HG02884 (cell line): ENCODE measurements around the gene RNASE1.

Experiments
- ATAC-seq: cut with Tn5 transposase; IDR thresholded peaks from one replicate; pipeline ENCODE4 v1.9.1; 2021; ENCODE audit warnings: mild to moderate bottlenecking, moderate library complexity; ENCODE audit not compliant: unreplicated experiment

Gene RNASE1

GRCh38 chr14:20808162-20808483 lies 5.5 kb upstream of the RNASE1 start:
- no peak for ATAC-seq

GRCh38 chr14:20807304-20808161 lies 4.9 kb upstream of the RNASE1 start:
- no peak for ATAC-seq

DNA sequence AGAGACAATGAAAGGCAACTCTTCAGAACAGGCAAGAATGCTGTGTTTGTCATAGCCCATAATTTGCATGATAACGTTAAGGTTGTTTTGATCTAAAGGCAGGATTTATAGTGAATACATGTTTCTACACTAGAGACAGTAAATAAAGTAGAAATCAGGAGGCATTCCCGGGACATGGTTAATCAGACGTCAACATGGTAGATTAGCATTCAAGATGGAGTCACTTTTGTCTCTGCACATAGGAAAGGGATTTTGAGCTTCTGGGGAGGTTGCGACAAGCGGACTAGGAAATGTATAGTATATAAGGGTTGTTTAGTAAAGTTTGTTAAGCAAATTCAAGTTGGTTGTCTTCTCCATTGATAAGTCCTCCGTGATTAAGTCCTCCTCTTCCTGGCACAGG lies 2.8 kb upstream of the RNASE1 start:
- ATAC-seq = no peak

DNA sequence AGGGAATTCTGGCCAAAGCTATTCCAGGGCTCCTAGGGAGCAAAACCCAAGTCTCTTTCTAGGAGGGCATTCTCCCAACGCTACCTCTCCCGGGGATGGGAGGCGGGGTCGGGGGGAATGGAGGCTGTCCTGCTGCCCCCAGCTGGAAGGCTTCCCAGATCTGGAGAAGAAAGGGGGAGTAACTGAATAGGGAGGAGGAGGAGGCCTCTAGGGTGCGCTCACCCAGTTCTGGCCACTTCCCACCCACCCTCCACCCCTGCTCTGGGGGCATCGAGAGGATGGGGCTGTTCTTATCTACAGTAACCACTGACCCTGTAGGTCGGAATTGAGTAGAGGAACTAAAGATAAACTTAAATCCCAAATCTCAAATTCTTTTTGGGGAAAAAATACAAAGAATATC lies 579 bp upstream of the RNASE1 start:
- ATAC-seq = no peak

DNA sequence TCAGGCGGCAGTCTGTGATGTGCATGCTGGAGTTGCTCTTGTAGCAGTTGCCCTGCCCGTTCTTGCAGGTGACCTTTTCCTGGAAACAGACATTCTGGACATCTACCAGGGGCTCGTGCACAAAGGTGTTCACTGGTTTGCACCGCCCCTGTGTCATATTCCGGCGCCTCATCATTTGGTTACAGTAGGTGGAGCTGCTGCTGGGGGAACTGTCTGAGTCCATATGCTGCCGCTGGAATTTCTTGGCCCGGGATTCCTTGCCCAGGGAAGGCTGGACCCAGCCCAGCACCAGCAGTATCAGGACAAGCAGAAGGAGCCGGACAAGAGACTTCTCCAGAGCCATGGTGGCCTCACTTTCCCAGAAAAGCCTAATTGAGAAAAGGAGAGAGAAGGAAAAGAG lies 918 bp downstream of the RNASE1 start:
- no peak for ATAC-seq

DNA sequence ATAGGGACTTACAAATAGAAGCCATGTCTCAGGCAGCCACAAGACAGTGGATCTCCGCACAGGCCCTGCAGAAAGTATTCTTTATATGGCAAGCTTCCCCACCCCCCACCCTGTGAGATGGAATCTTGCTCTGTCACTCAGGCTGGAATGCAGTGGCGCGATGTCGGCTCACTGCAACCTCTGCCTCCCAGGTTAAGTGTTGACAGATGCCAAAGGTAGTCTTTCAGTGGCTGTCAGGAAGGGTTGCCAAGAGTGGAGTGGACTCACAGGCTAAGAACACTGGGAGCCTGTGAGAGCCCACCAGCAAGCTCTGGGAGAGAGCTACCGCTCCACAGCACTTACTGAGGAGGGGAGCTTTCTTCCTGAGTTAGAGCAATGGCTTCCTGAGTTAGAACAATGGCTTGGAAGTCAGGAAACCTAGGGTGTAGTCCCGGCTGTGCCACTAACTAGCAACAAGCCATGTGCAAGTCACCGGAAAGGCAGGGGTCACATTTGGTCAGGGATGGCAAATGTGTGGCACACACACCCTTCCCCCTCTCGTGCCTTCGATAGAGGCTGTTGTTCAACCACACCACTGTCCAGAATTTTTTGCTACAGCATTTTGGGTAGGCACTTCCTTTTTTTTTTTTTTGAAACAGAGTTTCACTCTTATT lies 2.6 kb downstream of the RNASE1 start:
- no peak for ATAC-seq

- no peak for ATAC-seq
Measured at GRCh38 chr14:20799456-20799891, 3.2 kb downstream of the RNASE1 start.

DNA sequence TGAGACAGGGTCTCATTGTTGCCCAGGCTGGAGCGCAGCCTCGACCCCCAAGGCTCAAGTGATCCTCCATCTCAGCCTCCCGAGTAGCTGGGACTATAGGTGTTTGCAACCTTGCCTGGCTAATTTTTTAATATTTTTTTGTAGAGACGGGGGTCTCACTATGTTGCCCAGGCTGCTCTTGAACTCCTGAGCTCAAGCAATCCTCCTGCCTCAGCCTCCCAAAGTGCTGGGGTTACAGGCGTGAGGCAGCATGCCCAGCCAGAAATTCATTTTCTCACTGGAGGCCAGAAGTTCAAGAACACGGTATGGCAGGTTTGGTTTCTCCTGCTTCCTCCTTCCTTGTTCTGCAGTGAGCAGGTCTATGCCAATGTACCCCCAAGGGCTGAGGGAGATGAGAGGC lies 3.7 kb downstream of the RNASE1 start:
- ATAC-seq = no peak

DNA sequence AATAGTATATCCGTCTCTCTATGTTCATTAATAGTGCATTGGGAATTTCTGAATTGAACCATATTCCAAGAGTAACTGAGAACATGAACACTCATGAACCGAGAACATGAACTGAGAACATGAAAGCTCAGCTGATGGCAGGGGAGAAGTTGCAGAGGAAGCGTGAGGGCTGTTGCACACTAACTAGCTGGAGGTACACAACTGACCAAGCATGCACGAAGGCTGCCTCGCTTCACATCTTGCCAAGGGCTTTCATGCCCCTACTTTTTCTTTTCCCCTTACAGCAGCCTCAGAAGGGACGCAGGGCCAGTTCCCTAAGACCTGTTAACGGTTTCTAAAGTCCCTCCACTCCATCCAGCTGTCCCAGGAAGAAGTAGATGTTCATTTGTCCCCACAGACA lies 4.3 kb downstream of the RNASE1 start:
- no peak for ATAC-seq

GRCh38 chr14:20797164-20797563 lies 5.5 kb downstream of the RNASE1 start:
- ATAC-seq = no peak

DNA sequence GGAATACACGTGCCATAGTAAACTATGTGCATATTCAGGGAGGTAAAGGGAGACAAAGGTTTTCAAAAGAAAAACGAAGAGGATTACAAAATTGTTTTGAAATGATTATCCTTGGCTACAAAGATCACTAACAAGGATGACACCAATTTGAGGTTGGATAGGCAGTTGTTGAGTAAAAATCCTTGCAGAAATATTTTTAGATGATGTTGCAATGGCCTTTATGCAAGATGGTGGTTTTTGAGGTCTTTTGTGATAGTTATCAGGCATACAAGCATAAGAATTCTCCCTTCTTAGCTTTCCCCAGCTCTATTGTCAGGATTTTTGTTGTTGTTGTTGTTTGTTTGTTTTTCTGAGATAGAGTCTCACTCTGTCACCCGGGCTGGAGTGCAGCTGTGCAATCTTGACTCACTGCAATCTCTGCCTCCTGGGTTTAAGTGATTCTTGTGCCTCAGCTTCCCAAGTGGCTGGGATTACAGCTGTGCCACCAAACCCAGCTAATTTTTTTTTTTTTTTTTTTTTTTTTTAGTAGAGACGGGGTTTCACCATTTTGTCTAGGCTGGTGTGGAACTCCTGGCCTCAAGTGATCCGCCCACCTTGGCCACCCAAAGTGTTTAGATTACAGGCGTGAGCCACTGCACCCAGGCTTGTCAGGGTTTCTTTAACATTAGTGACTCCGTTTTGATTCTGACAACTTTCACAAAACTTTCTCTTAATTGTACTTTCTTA lies 7.8 kb downstream of the RNASE1 start:
- no peak for ATAC-seq

GRCh38 chr14:20792556-20792955 lies 10.1 kb downstream of the RNASE1 start:
- no peak for ATAC-seq

DNA sequence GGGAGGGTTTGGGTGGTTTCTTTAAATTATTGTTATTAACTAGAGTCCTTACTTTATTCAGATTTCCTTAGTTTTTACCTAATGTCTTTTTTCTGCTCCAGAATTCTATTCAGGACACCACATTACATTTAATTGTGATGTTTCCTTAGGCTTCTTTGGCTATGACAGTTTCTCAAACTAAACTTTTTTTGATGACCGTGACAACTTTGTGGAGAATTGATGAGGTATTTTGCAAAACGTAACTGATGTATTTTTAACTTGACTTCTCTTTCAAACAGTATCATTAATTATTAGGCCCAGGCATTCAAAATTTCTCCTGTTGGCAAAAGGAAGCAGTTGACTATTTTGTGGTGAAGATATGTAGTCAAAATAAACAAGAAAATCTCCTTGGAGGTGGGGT lies 11.0 kb downstream of the RNASE1 start:
- ATAC-seq = no peak

- ATAC-seq = no peak
Measured at GRCh38 chr14:20791187-20791586, 11.5 kb downstream of the RNASE1 start.

DNA sequence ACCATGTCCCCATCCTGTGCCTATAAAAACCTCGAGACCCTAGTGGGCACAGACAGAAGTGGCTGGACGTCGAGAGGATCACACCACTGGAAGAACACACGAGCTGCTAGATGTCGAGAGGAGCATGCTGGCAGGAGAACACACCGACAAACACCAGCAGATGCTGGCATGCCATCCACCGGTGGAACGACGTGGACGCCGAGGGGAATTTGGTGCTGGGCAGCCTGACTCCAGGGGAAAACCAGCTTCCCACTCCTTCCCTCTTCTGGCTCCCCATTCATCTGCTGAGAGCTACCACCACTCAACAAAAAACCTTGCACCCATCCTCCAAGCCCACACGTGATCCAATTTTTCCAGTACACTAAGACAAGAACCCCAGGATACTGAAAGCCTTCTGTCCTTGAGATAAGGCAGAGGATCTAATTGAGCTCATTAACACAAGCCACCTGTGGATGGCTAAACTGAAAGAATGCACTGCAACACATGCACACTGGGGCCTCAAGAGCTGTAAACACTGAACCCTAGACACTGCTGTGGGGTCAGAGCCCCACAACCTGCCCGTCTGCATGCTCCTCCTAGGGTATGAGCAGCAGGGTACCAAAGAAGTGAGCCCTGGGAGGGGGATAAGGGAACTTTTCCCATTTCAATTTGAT lies 12.1 kb downstream of the RNASE1 start:
- ATAC-seq = no peak

- ATAC-seq = no peak
Measured at GRCh38 chr14:20789230-20789813, 13.3 kb downstream of the RNASE1 start.

- ATAC-seq = no peak
Measured at GRCh38 chr14:20787025-20787424, 15.6 kb downstream of the RNASE1 start.

- peak; percentile 41 for ATAC-seq
Measured at GRCh38 chr14:20782280-20782890, 20.3 kb downstream of the RNASE1 start.

GRCh38 chr14:20781803-20782202 lies 20.8 kb downstream of the RNASE1 start:
- ATAC-seq = no peak

- ATAC-seq = no peak
Measured at GRCh38 chr14:20775901-20776300, 26.7 kb downstream of the RNASE1 start.

DNA sequence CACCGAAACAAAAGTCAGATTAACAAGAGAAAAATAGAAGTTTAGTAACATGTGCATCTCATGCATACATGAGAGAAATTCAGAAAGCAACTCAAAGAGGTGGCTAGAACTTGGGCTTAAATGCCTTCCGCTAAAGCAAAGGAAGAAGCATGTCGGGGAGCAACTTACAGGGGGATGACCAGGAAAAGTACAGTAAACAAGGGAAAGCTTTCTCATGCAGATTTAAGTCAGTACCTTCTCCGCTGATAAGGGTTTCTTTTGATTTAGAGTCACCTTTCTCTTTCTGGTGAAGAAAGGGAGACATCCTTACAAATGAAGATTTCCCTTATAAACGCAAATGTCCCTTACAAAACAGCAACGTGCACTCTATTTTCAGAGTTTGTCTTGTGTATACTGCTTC lies 27.6 kb downstream of the RNASE1 start:
- ATAC-seq = no peak
